ENCODE measurements around the gene ATP8B3.

Gene ATP8B3

DNA sequence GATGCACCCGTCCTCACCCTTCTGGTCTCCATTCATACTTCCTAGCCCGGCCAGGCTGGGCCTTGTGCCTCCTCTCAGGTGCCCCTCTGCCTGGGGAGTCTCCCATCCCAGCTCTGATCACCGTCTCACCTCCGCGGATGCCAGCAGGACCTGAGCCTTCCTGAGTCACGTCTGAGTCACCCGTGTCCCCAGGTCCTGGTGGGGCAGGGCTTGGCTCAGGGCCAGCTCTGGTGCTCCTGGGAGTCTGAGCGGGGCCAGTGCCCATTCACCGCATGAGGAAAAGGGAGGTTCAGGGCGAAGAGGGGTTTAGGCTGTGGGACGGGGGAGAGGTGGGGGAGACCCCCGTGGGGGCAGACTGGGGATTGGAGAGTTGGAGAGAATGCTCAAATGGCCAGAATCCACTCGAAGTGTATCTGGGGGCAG, 593 bp downstream of the ATP8B3 start (continued):
- no peak for TF ChIP-seq ZNF747 (tag by site-specific recombination; IDR thresholded peaks at IDR 0.05)
- TF ChIP-seq, protein P1, sequence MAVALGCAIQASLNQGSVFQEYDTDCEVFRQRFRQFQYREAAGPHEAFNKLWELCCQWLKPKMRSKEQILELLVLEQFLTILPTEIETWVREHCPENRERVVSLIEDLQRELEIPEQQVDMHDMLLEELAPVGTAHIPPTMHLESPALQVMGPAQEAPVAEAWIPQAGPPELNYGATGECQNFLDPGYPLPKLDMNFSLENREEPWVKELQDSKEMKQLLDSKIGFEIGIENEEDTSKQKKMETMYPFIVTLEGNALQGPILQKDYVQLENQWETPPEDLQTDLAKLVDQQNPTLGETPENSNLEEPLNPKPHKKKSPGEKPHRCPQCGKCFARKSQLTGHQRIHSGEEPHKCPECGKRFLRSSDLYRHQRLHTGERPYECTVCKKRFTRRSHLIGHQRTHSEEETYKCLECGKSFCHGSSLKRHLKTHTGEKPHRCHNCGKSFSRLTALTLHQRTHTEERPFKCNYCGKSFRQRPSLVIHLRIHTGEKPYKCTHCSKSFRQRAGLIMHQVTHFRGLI (tag by site-specific recombination; IDR thresholded peaks at IDR 0.05): no peak
- TF ChIP-seq, protein P2, sequence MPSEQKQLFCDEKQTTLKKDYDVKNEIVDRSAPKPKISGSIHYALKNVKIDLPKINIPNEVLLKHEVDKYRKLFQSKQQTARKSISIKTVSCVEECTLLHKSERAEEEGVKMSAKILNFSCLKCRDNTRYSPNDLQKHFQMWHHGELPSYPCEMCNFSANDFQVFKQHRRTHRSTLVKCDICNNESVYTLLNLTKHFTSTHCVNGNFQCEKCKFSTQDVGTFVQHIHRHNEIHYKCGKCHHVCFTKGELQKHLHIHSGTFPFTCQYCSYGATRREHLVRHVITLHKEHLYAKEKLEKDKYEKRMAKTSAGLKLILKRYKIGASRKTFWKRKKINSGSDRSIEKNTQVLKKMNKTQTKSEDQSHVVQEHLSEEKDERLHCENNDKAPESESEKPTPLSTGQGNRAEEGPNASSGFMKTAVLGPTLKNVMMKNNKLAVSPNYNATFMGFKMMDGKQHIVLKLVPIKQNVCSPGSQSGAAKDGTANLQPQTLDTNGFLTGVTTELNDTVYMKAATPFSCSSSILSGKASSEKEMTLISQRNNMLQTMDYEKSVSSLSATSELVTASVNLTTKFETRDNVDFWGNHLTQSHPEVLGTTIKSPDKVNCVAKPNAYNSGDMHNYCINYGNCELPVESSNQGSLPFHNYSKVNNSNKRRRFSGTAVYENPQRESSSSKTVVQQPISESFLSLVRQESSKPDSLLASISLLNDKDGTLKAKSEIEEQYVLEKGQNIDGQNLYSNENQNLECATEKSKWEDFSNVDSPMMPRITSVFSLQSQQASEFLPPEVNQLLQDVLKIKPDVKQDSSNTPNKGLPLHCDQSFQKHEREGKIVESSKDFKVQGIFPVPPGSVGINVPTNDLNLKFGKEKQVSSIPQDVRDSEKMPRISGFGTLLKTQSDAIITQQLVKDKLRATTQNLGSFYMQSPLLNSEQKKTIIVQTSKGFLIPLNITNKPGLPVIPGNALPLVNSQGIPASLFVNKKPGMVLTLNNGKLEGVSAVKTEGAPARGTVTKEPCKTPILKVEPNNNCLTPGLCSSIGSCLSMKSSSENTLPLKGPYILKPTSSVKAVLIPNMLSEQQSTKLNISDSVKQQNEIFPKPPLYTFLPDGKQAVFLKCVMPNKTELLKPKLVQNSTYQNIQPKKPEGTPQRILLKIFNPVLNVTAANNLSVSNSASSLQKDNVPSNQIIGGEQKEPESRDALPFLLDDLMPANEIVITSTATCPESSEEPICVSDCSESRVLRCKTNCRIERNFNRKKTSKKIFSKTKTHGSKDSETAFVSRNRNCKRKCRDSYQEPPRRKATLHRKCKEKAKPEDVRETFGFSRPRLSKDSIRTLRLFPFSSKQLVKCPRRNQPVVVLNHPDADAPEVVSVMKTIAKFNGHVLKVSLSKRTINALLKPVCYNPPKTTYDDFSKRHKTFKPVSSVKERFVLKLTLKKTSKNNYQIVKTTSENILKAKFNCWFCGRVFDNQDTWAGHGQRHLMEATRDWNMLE (tag by site-specific recombination; conservative IDR thresholded peaks at IDR 0.05; ENCODE audit: low read depth): no peak
- TF ChIP-seq, protein P3, sequence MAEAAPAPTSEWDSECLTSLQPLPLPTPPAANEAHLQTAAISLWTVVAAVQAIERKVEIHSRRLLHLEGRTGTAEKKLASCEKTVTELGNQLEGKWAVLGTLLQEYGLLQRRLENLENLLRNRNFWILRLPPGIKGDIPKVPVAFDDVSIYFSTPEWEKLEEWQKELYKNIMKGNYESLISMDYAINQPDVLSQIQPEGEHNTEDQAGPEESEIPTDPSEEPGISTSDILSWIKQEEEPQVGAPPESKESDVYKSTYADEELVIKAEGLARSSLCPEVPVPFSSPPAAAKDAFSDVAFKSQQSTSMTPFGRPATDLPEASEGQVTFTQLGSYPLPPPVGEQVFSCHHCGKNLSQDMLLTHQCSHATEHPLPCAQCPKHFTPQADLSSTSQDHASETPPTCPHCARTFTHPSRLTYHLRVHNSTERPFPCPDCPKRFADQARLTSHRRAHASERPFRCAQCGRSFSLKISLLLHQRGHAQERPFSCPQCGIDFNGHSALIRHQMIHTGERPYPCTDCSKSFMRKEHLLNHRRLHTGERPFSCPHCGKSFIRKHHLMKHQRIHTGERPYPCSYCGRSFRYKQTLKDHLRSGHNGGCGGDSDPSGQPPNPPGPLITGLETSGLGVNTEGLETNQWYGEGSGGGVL (tag by site-specific recombination; IDR thresholded peaks at IDR 0.05): 0 out of 2 replicates have a peak, but pooled peaks have one; percentile 20
- TF ChIP-seq, protein P4, sequence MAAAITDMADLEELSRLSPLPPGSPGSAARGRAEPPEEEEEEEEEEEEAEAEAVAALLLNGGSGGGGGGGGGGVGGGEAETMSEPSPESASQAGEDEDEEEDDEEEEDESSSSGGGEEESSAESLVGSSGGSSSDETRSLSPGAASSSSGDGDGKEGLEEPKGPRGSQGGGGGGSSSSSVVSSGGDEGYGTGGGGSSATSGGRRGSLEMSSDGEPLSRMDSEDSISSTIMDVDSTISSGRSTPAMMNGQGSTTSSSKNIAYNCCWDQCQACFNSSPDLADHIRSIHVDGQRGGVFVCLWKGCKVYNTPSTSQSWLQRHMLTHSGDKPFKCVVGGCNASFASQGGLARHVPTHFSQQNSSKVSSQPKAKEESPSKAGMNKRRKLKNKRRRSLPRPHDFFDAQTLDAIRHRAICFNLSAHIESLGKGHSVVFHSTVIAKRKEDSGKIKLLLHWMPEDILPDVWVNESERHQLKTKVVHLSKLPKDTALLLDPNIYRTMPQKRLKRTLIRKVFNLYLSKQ (tag by site-specific recombination; IDR thresholded peaks at IDR 0.05; ENCODE audit: borderline replicate concordance): no peak
- TF ChIP-seq MYNN (tag by site-specific recombination; IDR thresholded peaks at IDR 0.05; ENCODE audit: borderline replicate concordance): no peak
- TF ChIP-seq OSR2 (tag by site-specific recombination; IDR thresholded peaks at IDR 0.05): no peak
- TF ChIP-seq, protein P5, sequence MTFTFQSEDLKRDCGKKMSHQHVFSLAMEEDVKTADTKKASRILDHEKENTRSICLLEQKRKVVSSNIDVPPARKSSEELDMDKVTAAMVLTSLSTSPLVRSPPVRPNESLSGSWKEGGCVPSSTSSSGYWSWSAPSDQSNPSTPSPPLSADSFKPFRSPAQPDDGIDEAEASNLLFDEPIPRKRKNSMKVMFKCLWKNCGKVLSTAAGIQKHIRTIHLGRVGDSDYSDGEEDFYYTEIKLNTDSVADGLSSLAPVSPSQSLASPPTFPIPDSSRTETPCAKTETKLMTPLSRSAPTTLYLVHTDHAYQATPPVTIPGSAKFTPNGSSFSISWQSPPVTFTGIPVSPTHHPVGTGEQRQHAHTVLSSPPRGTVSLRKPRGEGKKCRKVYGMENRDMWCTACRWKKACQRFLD (tag by site-specific recombination; IDR thresholded peaks at IDR 0.05): no peak
- TF ChIP-seq EGR2 (tag by site-specific recombination; IDR thresholded peaks at IDR 0.05; ENCODE audit: low read depth): no peak
- TF ChIP-seq SP2 (tag by site-specific recombination; IDR thresholded peaks at IDR 0.05): peak; percentile 17; the same call in 1 of the 2 replicates
- peak; percentile 93 for TF ChIP-seq ZBTB7A (tag by site-specific recombination; IDR thresholded peaks at IDR 0.05; ENCODE audit: low read depth)
- no peak for TF ChIP-seq ZNF121 (tag by site-specific recombination; IDR thresholded peaks at IDR 0.05)
- no peak for TF ChIP-seq ZNF239 (tag by site-specific recombination; IDR thresholded peaks at IDR 0.05)
- TF ChIP-seq ZNF426 (tag by site-specific recombination; IDR thresholded peaks at IDR 0.05): no peak
- no peak for TF ChIP-seq GLI4 (tag by site-specific recombination; IDR thresholded peaks at IDR 0.05)
- no peak for TF ChIP-seq ZNF501 (tag by site-specific recombination; IDR thresholded peaks at IDR 0.05)
- no peak for TF ChIP-seq ZSCAN23 (tag by site-specific recombination; IDR thresholded peaks at IDR 0.05)
- TF ChIP-seq ZNF777 (tag by site-specific recombination; IDR thresholded peaks at IDR 0.05; ENCODE audit: borderline replicate concordance): no peak
- TF ChIP-seq ZNF366 (tag by site-specific recombination; conservative IDR thresholded peaks at IDR 0.05): 0 out of 2 replicates have a peak, but pooled peaks have one; percentile 33
- TF ChIP-seq ZNF155 (tag by site-specific recombination; IDR thresholded peaks at IDR 0.05): no peak
- TF ChIP-seq ZNF660 (tag by site-specific recombination; IDR thresholded peaks at IDR 0.05): peak; percentile 92
- no peak for TF ChIP-seq ZNF521 (tag by site-specific recombination; IDR thresholded peaks at IDR 0.05)
- TF ChIP-seq ZNF174 (tag by site-specific recombination; IDR thresholded peaks at IDR 0.05): no peak
- TF ChIP-seq ZIC2 (tag by site-specific recombination; IDR thresholded peaks at IDR 0.05): peak; percentile 90
- TF ChIP-seq ZNF629 (tag by site-specific recombination; IDR thresholded peaks at IDR 0.05): peak; percentile 61; the same call in 1 of the 2 replicates
- TF ChIP-seq ZNF768 (tag by site-specific recombination; IDR thresholded peaks at IDR 0.05): no peak
- TF ChIP-seq ZNF776 (tag by site-specific recombination; IDR thresholded peaks at IDR 0.05; ENCODE audit: borderline replicate concordance): no peak
- no peak for TF ChIP-seq ZXDB (tag by site-specific recombination; IDR thresholded peaks at IDR 0.05)

All from HEK293 (cell line).